SIG-M5 treated with dmso at 0.1 percent for 504 hours (cell line): ENCODE data around the gene OST4.
"Not testable (repeated sequence)": the region's sequence is repeated elsewhere in the genome, so short reads cannot be mapped to it uniquely, and the experiment has no call there.

Experiments used
- DNase-seq: peaks from one replicate; lab custom pipeline; 2025; ENCODE audit not compliant: unreplicated experiment; lab: John Stamatoyannopoulos, UW

OST4 gene

DNA sequence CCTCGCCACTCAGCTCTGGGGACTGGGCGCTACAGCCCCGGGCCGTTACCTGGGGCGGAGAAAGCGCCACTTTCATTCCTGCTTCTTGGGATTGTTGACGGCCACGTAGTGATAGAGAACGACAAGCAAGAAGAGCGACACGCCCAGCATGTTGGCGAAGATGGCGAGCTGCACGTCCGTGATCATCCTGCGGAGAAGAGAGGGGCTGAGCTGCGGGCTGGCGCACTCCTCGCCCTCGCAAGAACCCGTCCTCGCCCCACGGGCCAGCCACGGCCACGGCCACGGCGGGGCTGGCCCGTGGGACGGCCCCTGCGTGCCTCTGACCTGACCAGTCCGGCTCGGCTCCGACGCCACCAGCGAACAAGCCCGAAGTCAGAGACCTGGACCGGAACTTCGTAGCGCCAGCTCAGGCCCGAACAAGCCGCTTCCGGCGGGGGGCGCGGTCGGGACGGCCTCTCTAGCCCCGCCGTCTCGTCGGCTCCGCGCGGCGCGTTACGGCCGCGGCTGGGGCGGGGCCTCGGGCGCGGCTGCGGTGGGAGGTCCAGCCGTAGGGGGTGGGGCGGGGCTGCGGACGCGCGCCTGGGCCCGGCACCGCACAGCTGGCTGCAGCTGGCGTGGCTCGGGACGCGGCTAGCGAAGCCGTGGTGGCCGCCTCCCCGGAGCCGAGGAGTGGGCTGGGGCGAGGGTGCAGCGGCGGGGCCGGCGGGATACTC, at the start of gene OST4:
Gene OST4, minus strand, starts transcription at position 378 of the 713 bp plus-strand sequence.
- DNase-seq = peak; percentile 87

DNA sequence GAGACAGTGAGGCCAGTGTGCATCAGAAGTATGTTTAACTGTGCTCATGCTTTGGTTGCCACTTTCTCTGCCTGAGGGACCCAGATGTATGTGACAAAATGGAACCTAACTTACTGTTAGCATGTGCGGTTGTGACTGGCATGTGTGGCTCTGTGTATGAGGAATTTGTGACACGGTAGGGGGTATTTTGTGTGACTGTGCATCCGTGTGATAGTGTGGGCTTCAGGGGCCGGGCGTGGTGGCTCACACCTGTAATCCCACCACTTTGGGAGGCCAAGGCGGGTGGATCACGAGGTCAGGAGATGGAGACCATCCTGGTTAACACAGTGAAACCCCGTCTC, 47.8 kb upstream of the OST4 start:
- not testable (repeated sequence) for DNase-seq

DNA sequence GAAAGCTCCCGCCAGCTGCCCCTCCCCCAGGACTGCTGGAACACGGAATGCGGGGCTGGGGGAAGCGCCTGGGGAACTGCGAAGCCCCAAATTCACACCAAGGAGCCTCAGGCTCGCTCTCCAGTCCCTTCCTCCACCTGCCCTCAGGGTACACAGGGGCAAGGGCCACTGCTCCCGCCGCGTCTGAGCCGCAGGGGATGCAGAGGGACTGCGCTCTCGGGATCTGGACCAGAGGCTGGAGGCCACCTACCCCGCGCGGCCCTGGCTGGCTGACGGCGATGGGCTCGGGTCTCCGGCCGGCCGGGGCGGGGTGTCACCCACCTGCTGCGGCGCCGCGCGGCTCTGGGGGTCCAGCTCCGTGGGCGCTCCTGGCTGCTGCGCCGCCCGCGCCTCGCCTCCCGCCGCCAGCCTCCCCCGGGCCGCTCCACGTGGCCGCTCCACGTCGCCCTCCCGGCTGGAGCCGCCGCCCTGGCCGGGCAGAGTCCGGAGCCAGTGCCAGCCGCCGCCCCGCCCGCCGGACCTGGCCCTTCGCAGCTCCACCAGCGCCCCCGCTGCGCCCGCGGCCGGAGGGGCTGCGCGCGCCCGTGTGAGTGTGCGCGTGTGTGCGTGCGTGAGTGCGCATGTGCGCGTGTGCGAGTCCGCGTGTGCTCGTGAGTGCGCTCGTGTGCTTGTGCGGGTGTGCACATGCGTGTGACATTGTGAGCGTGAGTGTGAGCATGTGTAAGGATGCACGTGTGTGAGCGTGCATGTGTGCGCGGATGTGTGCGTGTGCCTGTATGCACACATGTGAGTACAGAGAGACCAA, 47.3 kb upstream of the OST4 start, which contains the start of gene CGREF1:
Gene CGREF1, minus strand, starts transcription at position 604 of the 805 bp plus-strand sequence. CDS start 14,762 bp downstream, outside the sequence.
- peak; percentile 26 for DNase-seq

DNA sequence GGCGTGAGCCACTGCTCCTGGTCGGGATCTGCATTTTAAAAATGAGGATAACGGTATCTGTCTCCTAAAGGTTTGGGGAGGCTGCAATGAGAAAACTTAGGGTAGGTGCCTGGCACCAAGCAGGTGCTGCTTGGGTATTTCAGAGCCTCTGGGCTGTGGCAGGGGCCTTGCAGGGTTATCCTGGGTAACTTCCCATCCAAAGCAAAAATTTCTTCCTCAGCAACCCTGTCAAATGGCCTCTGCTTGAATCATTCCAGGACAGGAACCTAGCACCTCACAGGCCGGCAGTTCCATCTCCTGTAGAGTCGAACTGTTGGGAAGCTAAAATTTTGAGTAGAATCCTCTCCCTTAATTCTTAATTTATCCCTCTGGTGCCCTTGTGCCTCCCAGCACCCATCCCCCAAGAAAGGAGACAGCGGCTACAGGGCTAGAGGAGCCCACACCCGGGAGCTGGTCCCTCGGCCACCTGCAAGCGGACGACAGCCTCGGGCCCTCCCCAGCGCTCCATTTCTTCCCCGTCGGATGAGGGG, 46.6 kb upstream of the OST4 start:
- DNase-seq = no peak

DNA sequence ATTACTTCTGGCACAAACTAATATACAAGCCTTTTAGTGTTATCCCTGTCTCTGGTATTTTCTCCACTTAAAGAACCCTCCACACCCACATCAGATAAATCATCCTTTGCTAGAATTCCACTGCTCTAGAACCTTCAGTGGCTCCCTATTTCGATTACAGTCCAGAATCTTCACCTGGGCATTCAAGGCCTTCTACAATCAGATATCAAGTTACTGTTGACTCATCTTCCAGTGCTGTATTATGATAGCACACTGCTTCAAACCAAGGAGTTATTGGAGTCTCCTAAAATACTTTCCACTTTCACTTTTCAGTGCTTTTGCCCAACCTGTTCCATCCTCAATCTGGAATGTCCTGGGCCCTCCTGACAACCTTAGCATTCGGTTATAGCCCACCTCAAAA, 44.1 kb upstream of the OST4 start:
- no peak for DNase-seq

DNA sequence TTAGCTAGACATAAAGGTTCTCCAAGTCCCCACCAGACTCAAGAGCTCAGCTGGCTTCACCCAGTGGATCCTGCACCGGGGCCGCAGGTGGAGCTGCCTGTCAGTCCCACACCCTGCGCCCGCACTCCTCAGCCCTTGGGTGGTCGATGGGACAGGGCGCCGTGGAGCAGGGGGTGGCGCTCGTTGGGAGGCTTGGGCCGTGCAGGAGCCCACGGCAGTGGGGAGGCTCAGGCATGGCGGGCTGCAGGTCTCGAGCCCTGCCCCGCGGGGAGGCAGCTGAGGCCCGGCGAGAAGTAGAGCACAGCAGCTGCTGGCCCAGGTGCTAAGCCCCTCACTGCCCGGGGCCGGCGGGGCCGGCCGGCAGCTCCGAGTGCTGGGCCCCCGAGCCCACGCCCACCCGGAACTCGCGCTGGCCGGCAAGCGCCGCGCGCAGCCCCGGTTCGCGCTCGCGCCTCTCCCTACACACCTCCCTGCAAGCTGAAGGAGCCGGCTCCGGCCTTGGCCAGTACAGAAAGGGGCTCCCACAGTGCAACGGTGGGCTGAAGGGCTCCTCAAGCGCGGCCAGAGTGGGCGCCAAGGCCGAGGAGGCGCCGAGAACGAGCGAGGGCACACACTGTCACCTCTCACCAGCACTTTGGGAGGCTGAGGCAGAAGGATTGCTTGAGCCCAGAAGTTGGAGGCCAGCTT, 40.1 kb upstream of the OST4 start:
- DNase-seq = not testable (repeated sequence)

DNA sequence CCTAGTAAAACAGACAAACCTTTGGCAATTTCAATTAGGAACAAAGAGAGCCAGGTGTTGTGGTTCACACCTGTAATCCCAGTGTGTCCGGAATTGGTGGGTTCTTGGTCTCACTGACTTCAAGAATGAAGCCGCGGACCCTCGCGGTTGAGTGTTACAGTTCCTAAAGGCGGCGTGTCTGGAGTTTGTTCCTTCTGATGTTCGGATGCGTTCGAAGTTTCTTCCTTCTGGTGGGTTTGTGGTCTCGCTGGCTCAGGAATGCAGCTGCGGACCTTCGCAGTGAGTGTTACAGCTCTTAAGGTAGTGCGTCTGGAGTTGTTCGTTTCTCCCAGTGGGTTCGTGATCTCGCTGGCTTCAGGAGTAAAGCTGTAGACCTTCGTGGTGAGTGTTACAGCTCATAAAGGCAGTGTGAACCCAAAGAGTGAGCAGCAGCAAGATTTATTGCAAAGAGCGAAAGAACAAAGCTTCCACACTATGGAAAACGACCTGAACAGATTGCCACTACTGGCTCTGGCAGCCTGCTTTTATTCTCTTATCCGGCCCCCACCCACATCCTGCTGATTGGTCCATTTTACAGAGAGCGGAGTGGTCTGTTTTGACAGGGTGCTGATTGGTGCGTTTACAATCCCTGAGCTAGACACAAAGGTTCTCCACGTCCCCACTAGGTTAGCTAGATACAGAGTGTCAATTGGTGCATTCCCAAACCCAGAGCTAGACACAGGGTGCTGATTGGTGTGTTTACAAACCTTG, 39.3 kb upstream of the OST4 start:
- DNase-seq = not testable (repeated sequence)

DNA sequence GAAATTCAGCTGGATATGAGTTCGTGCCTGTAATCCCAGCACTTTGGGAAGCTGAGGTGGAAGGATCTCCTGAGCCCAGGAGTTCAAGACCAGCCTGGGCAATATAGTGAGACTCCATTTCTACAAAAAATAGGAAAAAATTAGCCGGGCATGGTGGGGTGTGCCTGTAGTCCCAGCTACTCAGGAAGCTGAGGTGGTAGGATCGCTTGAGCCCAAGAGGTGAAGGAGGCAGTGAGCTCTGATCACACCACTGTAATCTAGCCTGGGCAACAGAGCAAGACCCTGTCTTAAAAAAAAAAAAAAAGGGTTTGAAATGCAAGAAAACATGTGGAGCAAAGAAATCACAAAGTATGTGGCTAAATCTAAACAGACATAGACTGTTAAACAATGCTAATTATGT, 37.6 kb upstream of the OST4 start:
- DNase-seq = no peak

DNA sequence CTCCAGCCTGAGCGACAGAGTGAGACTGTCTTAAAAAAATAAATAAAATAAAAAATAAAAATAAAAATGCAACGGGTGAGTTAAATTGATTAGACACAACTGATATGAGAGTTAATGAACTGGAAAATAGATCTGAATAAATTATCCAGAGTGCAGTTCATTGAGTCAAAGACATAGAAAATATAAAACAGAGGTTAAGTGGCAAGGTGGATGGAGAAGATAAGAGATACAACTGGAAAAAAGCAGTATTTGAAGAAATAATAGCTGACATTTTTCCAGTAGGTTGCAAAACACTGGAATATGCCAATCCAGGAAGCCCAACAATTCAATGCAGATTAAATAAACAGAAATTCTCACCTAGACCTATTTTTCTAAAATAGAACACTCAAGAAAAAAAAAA, 36.8 kb upstream of the OST4 start:
- no peak for DNase-seq

DNA sequence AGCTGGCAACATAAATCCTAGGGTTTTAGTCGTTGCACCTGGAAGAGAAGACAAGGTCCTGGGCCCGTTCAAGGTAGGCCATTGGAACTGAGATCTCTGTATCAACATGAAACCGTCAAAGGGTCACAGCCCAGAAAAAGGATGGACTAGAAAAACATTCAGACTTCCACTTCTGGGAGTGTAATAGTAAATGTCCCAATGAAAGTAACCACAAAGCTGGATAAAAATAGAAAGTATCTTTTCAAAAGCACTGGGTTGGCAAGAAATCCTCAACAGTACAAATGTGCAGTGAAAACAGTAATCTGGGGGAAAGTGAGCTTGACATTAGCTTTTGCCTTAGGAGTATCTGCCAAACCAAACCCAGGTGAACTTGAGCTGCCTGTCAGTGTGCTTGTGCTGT, 34.5 kb upstream of the OST4 start:
- no peak for DNase-seq

DNA sequence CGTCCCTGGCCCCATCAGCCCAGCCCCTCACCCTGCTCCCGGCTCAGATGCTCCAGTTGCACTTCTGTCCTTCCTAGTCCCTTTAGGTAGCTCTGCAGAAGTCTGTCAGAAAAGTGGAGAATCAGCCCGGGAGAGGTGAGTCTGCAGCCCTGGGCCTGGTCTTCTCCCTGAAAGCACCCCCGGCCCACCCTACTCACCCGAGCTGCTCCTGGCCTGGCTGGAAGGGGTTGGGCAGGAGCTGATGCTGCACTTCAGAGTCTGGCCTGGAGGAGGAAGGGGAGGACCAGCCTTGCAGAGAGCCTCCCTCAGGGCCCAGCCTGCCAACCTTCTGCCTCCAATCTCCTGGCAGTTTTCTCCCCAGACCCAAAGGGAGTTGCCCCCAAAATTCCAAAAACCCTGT, 30.9 kb upstream of the OST4 start:
- no peak for DNase-seq

DNA sequence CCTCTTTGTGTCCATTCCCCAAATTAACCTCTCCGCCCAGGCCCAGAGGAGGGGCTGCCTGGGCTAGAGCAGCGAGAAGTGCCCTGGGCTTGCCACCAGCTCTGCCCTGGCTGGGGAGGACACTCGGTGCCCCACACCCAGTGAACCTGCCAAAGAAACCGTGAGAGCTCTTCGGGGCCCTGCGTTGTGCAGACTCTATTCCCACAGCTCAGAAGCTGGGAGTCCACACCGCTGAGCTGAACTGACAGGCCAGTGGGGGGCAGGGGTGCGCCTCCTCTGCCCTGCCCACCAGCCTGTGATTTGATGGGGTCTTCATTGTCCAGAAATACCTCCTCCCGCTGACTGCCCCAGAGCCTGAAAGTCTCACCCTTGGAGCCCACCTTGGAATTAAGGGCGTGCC, 28.6 kb upstream of the OST4 start:
- no peak for DNase-seq

DNA sequence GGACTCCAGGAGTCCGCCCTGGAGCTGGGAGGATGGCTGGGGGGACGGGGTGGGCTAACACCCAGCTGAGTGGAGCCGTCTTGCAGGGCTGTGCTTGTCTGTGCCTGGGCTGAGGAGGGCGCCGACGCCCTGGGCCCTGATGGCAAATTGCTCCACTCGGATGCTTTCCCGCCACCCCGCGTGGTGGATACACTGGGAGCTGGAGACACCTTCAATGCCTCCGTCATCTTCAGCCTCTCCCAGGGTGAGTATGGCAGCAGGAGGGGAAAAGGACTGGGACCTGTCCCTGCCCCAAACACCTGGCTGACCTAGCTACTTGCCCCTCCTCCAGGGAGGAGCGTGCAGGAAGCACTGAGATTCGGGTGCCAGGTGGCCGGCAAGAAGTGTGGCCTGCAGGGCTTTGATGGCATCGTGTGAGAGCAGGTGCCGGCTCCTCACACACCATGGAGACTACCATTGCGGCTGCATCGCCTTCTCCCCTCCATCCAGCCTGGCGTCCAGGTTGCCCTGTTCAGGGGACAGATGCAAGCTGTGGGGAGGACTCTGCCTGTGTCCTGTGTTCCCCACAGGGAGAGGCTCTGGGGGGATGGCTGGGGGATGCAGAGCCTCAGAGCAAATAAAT, 28.0 kb upstream of the OST4 start:
- no peak for DNase-seq

DNA sequence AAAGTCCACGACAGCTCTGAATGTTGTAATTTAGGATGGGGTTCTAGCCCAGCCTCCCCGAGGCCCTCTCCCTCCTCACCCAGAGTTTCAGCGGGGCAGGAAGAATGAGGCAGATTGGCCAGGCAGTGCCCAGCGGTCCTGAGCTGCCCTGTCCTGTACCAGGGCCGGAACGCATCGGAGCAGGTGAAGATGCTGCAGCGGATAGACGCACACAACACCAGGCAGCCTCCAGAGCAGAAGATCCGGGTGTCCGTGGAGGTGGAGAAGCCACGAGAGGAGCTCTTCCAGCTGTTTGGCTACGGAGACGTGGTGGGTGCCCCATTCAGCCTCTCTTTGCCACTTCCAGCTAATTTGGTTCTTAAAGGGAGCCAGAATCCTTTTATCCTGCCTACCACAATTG, 25.9 kb upstream of the OST4 start:
- no peak for DNase-seq

DNA sequence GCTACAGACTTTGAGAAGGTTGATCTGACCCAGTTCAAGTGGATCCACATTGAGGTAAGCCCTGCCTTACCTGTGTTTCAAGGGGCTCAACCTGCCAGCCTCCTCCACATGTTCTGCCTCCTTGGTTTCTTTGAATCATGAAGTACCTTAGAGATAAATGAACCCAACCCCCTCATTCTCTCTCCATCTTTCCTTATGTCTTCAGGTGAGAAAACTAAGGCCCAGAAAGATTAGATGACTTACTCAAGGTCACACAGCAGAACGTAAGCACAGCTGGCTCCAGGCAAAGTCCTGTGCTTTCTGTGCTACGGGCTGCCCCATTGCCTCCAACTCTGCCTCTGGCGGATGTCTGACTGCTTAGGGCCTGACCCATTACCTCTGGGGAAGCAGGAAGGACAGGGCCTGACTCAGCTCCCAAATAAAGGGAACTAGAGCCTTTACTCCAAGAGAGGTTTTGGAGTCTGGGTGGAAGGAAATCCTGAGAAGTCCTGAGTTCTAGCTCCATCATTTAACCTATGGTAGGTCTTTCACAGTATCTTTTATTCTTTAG, 25.4 kb upstream of the OST4 start:
- no peak for DNase-seq

DNA sequence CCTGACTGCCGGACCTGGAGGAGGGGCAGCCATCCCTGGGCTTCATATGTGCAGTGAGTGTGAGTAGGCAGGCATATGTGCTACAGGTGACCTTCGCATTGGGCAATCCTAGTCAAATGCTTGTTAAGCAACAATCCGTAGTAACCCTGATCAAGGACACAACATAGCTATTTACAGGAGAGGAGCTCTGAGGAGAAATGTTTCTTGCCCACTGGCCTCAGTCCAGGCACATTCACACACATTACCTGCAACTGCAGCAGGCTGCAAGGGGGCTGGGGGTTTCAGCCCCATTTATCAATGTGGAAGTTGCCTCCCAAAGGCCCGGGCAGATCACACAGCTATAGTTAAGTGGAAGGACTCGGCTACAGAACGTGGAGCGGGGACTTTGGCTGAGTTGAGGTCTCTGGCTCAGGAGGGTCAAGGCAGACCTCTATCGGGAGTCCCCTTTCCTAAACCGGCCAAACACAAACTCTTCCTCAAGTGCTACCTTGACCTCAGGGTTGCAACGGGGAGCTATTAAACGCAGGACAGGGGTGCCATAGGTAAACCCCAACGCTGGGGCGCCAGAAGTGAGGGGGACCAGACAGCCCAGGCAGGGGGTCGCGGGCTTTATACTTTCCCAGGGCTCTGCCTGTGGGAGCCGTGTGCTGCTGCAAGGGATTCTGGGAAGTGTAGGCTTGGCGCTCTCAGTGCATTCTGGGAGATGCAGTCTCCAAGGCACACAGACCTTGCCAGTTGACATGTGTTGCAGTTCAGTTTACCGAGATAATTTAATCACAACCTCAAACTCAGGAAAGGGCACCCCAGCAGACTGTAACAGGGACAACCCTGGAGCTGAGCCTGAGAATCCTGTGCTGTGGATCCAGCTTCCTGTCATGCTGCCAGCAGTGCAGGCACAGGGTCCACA, 24.5 kb upstream of the OST4 start:
- DNase-seq = peak; percentile 47

DNA sequence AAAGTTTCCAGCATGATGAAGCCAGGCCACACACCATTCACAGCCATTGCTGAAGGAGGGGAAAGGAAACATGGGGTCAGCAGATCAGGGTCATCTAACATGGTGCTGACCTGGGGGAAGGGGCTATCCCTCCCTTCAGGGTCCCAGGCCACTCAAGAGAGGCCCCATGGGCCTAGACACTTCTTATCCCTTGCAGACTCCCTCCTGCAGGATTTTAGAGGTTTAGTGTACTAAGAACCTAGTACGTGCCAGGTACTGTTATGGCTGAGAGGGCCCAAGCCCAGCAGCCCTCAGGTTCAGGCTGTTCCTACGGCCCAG, 23.9 kb upstream of the OST4 start:
- no peak for DNase-seq

DNA sequence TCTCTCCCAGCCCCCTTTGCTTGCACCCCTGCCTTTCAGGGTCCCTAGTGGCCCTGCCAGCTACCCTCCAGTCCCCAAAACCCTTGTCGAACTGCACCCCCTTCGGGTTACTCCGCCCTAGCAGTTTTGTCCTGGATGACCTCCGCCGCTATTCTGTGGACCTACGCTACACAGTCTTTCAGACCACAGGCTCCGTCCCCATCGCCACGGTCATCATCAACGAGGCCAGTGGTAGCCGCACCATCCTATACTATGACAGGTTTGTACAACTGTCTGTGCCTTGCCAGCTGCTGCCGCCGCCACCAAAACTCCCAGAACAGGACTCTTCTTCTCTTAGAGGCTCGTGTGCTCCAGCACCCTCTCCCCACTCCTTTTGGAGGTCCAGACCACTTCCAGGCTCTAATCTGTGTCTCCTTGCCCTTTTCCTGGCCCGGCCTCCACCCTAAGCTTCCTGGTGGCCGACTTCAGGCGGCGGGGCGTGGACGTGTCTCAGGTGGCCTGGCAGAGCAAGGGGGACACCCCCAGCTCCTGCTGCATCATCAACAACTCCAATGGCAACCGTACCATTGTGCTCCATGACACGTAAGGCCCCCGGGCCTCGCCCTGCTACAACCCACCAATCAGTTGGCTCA, 23.0 kb upstream of the OST4 start:
- no peak for DNase-seq
